Esophagus muscularis mucosa (tissue), 3 donors: ENCODE data around the gene TPK1.

Experiments used
- POLR2A ChIP-seq: fragments of 450-650 bp; IDR thresholded peaks from one replicate; pipeline ENCODE4 v1.6.1; 2017; ENCODE audit warnings: antibody characterized with exemption, moderate library complexity, mild to moderate bottlenecking, low read depth
- POLR2AphosphoS5 ChIP-seq, 2 donors: sonication (generic); formaldehyde crosslinking; IDR thresholded peaks; one replicate each; pipeline ENCODE4 v1.6.1; 2017; ENCODE audit warnings: antibody characterized with exemption in 2 of 2
- TF ChIP-seq, protein P1 (sequence below), 3 experiments: fragments of 200-600 bp in 2 of 3; fragments of 450-650 bp in 1 of 3; sonication (generic) in 2 of 3; IDR thresholded peaks; one replicate each; pipeline ENCODE4 v1.5.1; 2017 to 2019; ENCODE audit warnings: antibody characterized with exemption in 3 of 3, mild to moderate bottlenecking in 2 of 3, moderate library complexity in 1 of 3

- TF ChIP-seq, protein P1, sequence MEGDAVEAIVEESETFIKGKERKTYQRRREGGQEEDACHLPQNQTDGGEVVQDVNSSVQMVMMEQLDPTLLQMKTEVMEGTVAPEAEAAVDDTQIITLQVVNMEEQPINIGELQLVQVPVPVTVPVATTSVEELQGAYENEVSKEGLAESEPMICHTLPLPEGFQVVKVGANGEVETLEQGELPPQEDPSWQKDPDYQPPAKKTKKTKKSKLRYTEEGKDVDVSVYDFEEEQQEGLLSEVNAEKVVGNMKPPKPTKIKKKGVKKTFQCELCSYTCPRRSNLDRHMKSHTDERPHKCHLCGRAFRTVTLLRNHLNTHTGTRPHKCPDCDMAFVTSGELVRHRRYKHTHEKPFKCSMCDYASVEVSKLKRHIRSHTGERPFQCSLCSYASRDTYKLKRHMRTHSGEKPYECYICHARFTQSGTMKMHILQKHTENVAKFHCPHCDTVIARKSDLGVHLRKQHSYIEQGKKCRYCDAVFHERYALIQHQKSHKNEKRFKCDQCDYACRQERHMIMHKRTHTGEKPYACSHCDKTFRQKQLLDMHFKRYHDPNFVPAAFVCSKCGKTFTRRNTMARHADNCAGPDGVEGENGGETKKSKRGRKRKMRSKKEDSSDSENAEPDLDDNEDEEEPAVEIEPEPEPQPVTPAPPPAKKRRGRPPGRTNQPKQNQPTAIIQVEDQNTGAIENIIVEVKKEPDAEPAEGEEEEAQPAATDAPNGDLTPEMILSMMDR (IDR thresholded peaks at IDR 0.05): no peak
- no peak for TF ChIP-seq POLR2AphosphoS5 (IDR thresholded peaks at IDR 0.05)
- TF ChIP-seq POLR2A: no peak
Observed at GRCh38 chr7:144525956-144526355, 309.9 kb downstream of the TPK1 start.
